Measurements from ENCODE around the gene IL37. TPM values are rescaled to one million over a fixed set of nuclear protein-coding genes. Genes with fewer than 3 reads are reported as not detected.

Gene IL37, protein sequence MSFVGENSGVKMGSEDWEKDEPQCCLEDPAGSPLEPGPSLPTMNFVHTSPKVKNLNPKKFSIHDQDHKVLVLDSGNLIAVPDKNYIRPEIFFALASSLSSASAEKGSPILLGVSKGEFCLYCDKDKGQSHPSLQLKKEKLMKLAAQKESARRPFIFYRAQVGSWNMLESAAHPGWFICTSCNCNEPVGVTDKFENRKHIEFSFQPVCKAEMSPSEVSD
- total RNA-seq (not detected), polyA plus RNA-seq (ENCODE audit: insufficient read depth, low read depth, low replicate concordance) (not detected)
- long read RNA-seq, donor 1, result 0 reads
- long read RNA-seq, donor 2, result 0 reads
- long read RNA-seq, donor 3, result 0 reads
- long read RNA-seq, donor 4, result 0 reads
- long read RNA-seq, donor 5, result 0 reads
- long read RNA-seq, donor 6, result 0 reads
- long read RNA-seq, donor 7, result 0 reads
- long read RNA-seq, donor 8, result 0 reads
- long read RNA-seq, donor 9, result 0 reads
- long read RNA-seq, donor 10, result 0 reads

DNA sequence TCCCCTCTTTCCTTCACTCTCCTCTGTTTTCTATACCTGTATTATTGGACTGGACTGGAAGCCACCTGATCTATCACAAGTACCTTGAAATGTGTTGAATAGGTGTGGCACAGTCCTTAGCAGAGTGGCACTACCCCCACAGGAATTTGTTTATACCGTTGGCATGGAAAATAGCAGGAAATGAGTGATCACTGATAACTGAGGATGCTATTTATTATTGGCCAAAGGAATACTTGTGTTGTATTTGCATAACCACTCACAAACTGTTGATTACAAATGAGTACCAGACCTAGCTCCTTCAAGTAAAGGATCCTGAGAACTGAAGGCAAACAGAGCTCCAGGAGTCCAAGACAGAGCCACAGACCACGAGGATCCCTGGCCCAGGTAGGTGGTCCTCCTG is at the start of gene IL37:
Gene IL37 (plus strand): TSS at position 301 of the 400 bp plus-strand sequence. CDS start 1,848 bp downstream, outside the sequence.
- intact Hi-C loops (cut with DNase I), result no loop called here
- no peak within 1 kb of the TSS for H3K27ac ChIP-seq (ENCODE audit: low read depth in 2 of 2, low read length in 2 of 2)
- no peaks in the 10 kb centered on the region for H3K36me3 ChIP-seq (ENCODE audit: control insufficient read depth in 2 of 3, insufficient read depth in 3 of 3, low read length in 3 of 3)
- no peaks in the 10 kb centered on the region for H3K27me3 ChIP-seq (ENCODE audit: control insufficient read depth, insufficient read depth, low read length)
- no peaks in the 10 kb centered on the region for H3K9me3 ChIP-seq (ENCODE audit: control insufficient read depth in 2 of 3, insufficient read depth in 1 of 3, low read length in 3 of 3)
- no peaks in the 10 kb centered on the region for H3K4me1 ChIP-seq (ENCODE audit: control insufficient read depth in 2 of 3, insufficient read depth in 2 of 3, low read depth in 1 of 3, low read length in 3 of 3)
- H3K9ac ChIP-seq (ENCODE audit: low read length in 3 of 3), result no peak within 1 kb of the TSS
- H3K4me3 ChIP-seq (ENCODE audit: low read length in 3 of 3), result no peak within 1 kb of the TSS
- FAIRE-seq (no peak), DNase-seq (no peak)
- TF ChIP-seq, protein P1, sequence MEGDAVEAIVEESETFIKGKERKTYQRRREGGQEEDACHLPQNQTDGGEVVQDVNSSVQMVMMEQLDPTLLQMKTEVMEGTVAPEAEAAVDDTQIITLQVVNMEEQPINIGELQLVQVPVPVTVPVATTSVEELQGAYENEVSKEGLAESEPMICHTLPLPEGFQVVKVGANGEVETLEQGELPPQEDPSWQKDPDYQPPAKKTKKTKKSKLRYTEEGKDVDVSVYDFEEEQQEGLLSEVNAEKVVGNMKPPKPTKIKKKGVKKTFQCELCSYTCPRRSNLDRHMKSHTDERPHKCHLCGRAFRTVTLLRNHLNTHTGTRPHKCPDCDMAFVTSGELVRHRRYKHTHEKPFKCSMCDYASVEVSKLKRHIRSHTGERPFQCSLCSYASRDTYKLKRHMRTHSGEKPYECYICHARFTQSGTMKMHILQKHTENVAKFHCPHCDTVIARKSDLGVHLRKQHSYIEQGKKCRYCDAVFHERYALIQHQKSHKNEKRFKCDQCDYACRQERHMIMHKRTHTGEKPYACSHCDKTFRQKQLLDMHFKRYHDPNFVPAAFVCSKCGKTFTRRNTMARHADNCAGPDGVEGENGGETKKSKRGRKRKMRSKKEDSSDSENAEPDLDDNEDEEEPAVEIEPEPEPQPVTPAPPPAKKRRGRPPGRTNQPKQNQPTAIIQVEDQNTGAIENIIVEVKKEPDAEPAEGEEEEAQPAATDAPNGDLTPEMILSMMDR (IDR thresholded peaks at IDR 0.05; ENCODE audit: borderline replicate concordance, extremely low read depth, insufficient read depth), result no peak

DNA sequence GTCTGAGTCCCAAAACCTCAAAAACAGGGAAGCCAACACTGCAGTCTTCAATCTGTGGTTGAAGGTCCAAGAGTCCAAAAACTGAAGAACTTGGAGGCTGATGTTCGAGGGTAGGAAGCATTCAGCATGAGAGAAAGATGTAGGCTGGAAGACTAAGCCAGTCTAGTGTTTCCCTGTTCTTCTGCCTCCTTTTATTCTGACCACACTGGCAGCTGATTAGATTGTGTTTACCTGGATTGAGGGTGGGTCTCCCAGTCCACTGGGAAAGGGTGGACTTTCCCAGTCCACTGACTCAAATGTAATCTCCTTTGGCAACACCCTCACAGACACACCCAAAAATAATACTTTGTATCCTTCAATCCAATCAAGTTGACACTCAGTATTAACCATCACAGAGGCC is 46.9 kb upstream of the IL37 start:
- Histone ChIP-seq H3K27me3 (ENCODE audit: control insufficient read depth, insufficient read depth, low read length) (no peaks in the 10 kb centered on the region), H3K9ac (ENCODE audit: low read length in 3 of 3) (no peak overlapping the region), H3K4me1 (ENCODE audit: control insufficient read depth in 2 of 3, insufficient read depth in 2 of 3, low read depth in 1 of 3, low read length in 3 of 3) (peaks cover 0 to 1% (median 0%) of the 10 kb centered on the region in 3 donors), H3K9me3 (ENCODE audit: control insufficient read depth in 2 of 3, insufficient read depth in 1 of 3, low read length in 3 of 3) (peaks cover 0 to 1% (median 0%) of the 10 kb centered on the region in 3 donors), H3K4me3 (ENCODE audit: low read length in 3 of 3) (no peak overlapping the region), H3K36me3 (ENCODE audit: control insufficient read depth in 2 of 3, insufficient read depth in 3 of 3, low read length in 3 of 3) (no peaks in the 10 kb centered on the region), H3K27ac (ENCODE audit: low read depth in 2 of 2, low read length in 2 of 2) (no peak overlapping the region)
- intact Hi-C loops (cut with DNase I), result no loop called here
- TF ChIP-seq, protein P1 (IDR thresholded peaks at IDR 0.05; ENCODE audit: borderline replicate concordance, extremely low read depth, insufficient read depth), result no peak
- DNase-seq (no peak), FAIRE-seq (no peak)

DNA sequence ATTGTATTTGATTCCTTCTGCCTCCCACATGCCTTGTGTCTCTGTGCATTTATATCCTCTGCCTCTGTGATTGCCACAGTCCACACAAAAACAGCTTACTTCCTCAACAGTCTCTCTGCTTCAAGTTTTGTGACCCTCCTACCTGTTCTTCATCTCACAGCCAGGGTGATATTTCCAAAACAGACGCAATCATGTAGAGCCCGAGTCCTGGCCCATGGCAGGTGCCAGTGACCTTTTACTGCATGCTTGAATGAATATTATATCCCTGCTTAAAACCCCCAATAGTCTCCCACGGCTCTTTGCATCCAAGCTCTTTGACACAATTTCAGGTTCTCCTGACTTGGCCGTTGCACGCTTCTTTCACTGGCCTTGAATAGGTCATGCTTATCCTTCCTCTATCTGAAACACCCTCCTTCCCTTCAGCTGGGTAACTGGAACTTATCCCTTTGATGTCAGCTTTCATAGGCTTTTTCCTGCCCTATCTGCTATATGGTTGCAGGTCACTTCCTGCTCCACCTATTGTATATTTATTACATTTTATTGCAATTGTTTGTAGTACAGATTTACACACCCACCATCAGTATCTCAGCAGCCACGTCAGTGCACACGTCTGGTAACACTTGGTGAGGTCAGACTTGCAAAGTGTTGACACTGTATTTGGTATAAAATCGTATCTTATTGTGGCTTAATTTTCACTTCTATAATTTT is 44.7 kb upstream of the IL37 start:
- Histone ChIP-seq H3K27ac (ENCODE audit: low read depth in 2 of 2, low read length in 2 of 2) (no peak overlapping the region), H3K27me3 (ENCODE audit: control insufficient read depth, insufficient read depth, low read length) (no peaks in the 10 kb centered on the region), H3K9me3 (ENCODE audit: control insufficient read depth in 2 of 3, insufficient read depth in 1 of 3, low read length in 3 of 3) (no peaks in the 10 kb centered on the region), H3K4me3 (ENCODE audit: low read length in 3 of 3) (no peak overlapping the region), H3K4me1 (ENCODE audit: control insufficient read depth in 2 of 3, insufficient read depth in 2 of 3, low read depth in 1 of 3, low read length in 3 of 3) (peaks cover 0 to 2% (median 0%) of the 10 kb centered on the region in 3 donors), H3K36me3 (ENCODE audit: control insufficient read depth in 2 of 3, insufficient read depth in 3 of 3, low read length in 3 of 3) (no peaks in the 10 kb centered on the region), H3K9ac (ENCODE audit: low read length in 3 of 3) (no peak overlapping the region)
- intact Hi-C loops (cut with DNase I), result no loop called here
- FAIRE-seq (no peak), DNase-seq (peak in 2 of 5 donors; percentile 12 to 18)
- TF ChIP-seq, protein P1 (IDR thresholded peaks at IDR 0.05; ENCODE audit: borderline replicate concordance, extremely low read depth, insufficient read depth), result no peak
